Activated T-cell treated with anti-CD3 and anti-CD28 coated beads for 4 hours (primary cell): ENCODE results near the gene PFKM.
"Not testable (repeated sequence)": the region's sequence is repeated elsewhere in the genome, so short reads cannot be mapped to it uniquely, and the experiment has no call there.

Experiments
- DNase-seq: peaks from one replicate; pipeline ENCODE4 v3.0.0-alpha.2; 2020

The PFKM gene

GRCh38 chr12:48115957-48116356 is 3.2 kb upstream of the PFKM start:
- DNase-seq: no peak

- DNase-seq: no peak
Measured at GRCh38 chr12:48118284-48118871, 786 bp upstream of the PFKM start.

GRCh38 chr12:48119834-48120195 is 651 bp downstream of the PFKM start:
- DNase-seq: no peak

- no peak for DNase-seq
Measured at GRCh38 chr12:48121522-48121921, 2.4 kb downstream of the PFKM start.

GRCh38 chr12:48122065-48122834 is 3.1 kb downstream of the PFKM start:
- DNase-seq: no peak

GRCh38 chr12:48123169-48123568 is 4.0 kb downstream of the PFKM start:
- no peak for DNase-seq

GRCh38 chr12:48125542-48125941 is 6.4 kb downstream of the PFKM start:
- DNase-seq: not testable (repeated sequence)

- DNase-seq: no peak
Measured at GRCh38 chr12:48125985-48126384, 6.8 kb downstream of the PFKM start.

GRCh38 chr12:48126953-48127630 is 7.9 kb downstream of the PFKM start:
- no peak for DNase-seq

GRCh38 chr12:48128800-48129199 is 9.6 kb downstream of the PFKM start:
- no peak for DNase-seq

GRCh38 chr12:48129376-48129775 is 10.2 kb downstream of the PFKM start:
- no peak for DNase-seq

- no peak for DNase-seq
Measured at GRCh38 chr12:48131517-48131916, 12.4 kb downstream of the PFKM start.

- DNase-seq: no peak
Measured at GRCh38 chr12:48132826-48133225, 13.7 kb downstream of the PFKM start.

GRCh38 chr12:48135027-48135426 is 15.9 kb downstream of the PFKM start:
- DNase-seq: no peak

GRCh38 chr12:48142818-48143674 is 23.9 kb downstream of the PFKM start:
- no peak for DNase-seq

GRCh38 chr12:48143898-48144297 is 24.7 kb downstream of the PFKM start:
- DNase-seq: no peak

GRCh38 chr12:48145981-48146380 is 26.8 kb downstream of the PFKM start:
- DNase-seq: no peak

GRCh38 chr12:48151103-48151771 is 32.1 kb downstream of the PFKM start:
- DNase-seq: no peak

GRCh38 chr12:48155786-48156185 is 36.6 kb downstream of the PFKM start:
- not testable (repeated sequence) for DNase-seq

- DNase-seq: no peak
Measured at GRCh38 chr12:48156652-48157017, 37.5 kb downstream of the PFKM start.

- peak; percentile 97 for DNase-seq
Measured at GRCh38 chr12:48157018-48157888, 38.1 kb downstream of the PFKM start, which contains the start of gene ASB8. ASB8 (minus strand) TSS chr12:48157515; CDS start chr12:48153496, 4,019 bp downstream.
